GM18873 (cell line): ENCODE data around the gene ANKS1A.
"Not testable (repeated sequence)": the region's sequence is repeated elsewhere in the genome, so short reads cannot be mapped to it uniquely, and the experiment has no call there.

Experiments
- ATAC-seq: cut with Tn5 transposase; IDR thresholded peaks from one replicate; pipeline ENCODE4 v1.9.1; 2021; ENCODE audit warnings: mild to moderate bottlenecking, moderate library complexity, moderate number of reproducible peaks; ENCODE audit not compliant: unreplicated experiment, low FRiP score

The ANKS1A gene

GRCh38 chr6:34877869-34878485 lies 11.1 kb upstream of the ANKS1A start:
- no peak for ATAC-seq

GRCh38 chr6:34884073-34884472 lies 5.0 kb upstream of the ANKS1A start:
- ATAC-seq: not testable (repeated sequence)

GRCh38 chr6:34884996-34885395 lies 4.1 kb upstream of the ANKS1A start:
- no peak for ATAC-seq

GRCh38 chr6:34885837-34886236 lies 3.2 kb upstream of the ANKS1A start:
- ATAC-seq: not testable (repeated sequence)

- peak; percentile 70 for ATAC-seq
Measured at GRCh38 chr6:34887753-34888513, 1.1 kb upstream of the ANKS1A start, which contains the start of gene TAF11. Gene TAF11, minus strand, starts transcription at chr6:34888042. Its CDS starts 85 bp downstream, at chr6:34887957.

GRCh38 chr6:34888514-34888856 lies 570 bp upstream of the ANKS1A start:
- no peak for ATAC-seq

GRCh38 chr6:34890533-34890925 lies 1.5 kb downstream of the ANKS1A start:
- ATAC-seq: no peak

GRCh38 chr6:34891296-34891695 lies 2.2 kb downstream of the ANKS1A start:
- ATAC-seq: no peak

- no peak for ATAC-seq
Measured at GRCh38 chr6:34894693-34895092, 5.6 kb downstream of the ANKS1A start.

- ATAC-seq: no peak
Measured at GRCh38 chr6:34897130-34897529, 8.1 kb downstream of the ANKS1A start.

GRCh38 chr6:34897716-34898115 lies 8.7 kb downstream of the ANKS1A start:
- no peak for ATAC-seq

- not testable (repeated sequence) for ATAC-seq
Measured at GRCh38 chr6:34899748-34900147, 10.7 kb downstream of the ANKS1A start.

- ATAC-seq: no peak
Measured at GRCh38 chr6:34900321-34901031, 11.4 kb downstream of the ANKS1A start.

GRCh38 chr6:34901930-34902329 lies 12.9 kb downstream of the ANKS1A start:
- ATAC-seq: no peak

- no peak for ATAC-seq
Measured at GRCh38 chr6:34904990-34905613, 16.0 kb downstream of the ANKS1A start.

- no peak for ATAC-seq
Measured at GRCh38 chr6:34906826-34907225, 17.8 kb downstream of the ANKS1A start.

GRCh38 chr6:34908194-34908593 lies 19.1 kb downstream of the ANKS1A start:
- no peak for ATAC-seq

GRCh38 chr6:34909320-34909883 lies 20.3 kb downstream of the ANKS1A start:
- ATAC-seq: no peak

- ATAC-seq: no peak
Measured at GRCh38 chr6:34911822-34912221, 22.8 kb downstream of the ANKS1A start.

- ATAC-seq: no peak
Measured at GRCh38 chr6:34912715-34913464, 23.8 kb downstream of the ANKS1A start.
